Fibroblast of villous mesenchyme (primary cell): ENCODE data around the gene FHAD1. TPM values are rescaled to one million over a fixed set of nuclear protein-coding genes. Genes with fewer than 3 reads are reported as not detected.

Experiments
- DNase-seq: peaks from one replicate; pipeline ENCODE4 v3.0.0-alpha.2; 2010; ENCODE audit warnings: low read depth
- H3K4me3 ChIP-seq: 2 replicates; pipeline ENCODE4 v1.5.1; 2011; ENCODE audit warnings: low read depth, mild to moderate bottlenecking, low read length
- CTCF ChIP-seq: IDR thresholded peaks from 2 replicates; pipeline ENCODE4 v1.5.1; 2012; ENCODE audit warnings: low read depth, mild to moderate bottlenecking, low read length; ENCODE audit not compliant: insufficient read depth
- total RNA-seq: library from RNA; depleted of rRNA; stranded (reverse); fragments of >200 nt; gene quantifications from 2 replicates; pipeline ENCODE4 v1.2.3, GENCODE V29; 2012

Gene FHAD1
- total RNA-seq, 1 donor: under 0.01 TPM

- no peak for DNase-seq
- H3K4me3 ChIP-seq: no peak overlapping the region
- TF ChIP-seq CTCF: no peak
Measured at GRCh38 chr1:15346346-15347030, 99.5 kb downstream of the FHAD1 start.

GRCh38 chr1:15347182-15347581 lies 100.2 kb downstream of the FHAD1 start:
- no peak for DNase-seq
- no peak overlapping the region for H3K4me3 ChIP-seq
- no peak for TF ChIP-seq CTCF

GRCh38 chr1:15348648-15349047 lies 101.6 kb downstream of the FHAD1 start:
- no peak for TF ChIP-seq CTCF
- H3K4me3 ChIP-seq: no peak overlapping the region
- DNase-seq: no peak

GRCh38 chr1:15349133-15349532 lies 102.1 kb downstream of the FHAD1 start:
- TF ChIP-seq CTCF: no peak
- no peak overlapping the region for H3K4me3 ChIP-seq
- DNase-seq: no peak

GRCh38 chr1:15350151-15350550 lies 103.1 kb downstream of the FHAD1 start:
- TF ChIP-seq CTCF: no peak
- no peak for DNase-seq
- H3K4me3 ChIP-seq: no peak overlapping the region

- no peak for TF ChIP-seq CTCF
Measured at GRCh38 chr1:15350551-15351200, 103.7 kb downstream of the FHAD1 start.

More at GRCh38 chr1:15350551-15351200, 103.7 kb downstream of the FHAD1 start:
- no peak overlapping the region for H3K4me3 ChIP-seq
- no peak for DNase-seq
